WTC11 (cell line): ENCODE results near the gene ATG14.

Experiments
- CREM ChIP-seq: sonication (generic); formaldehyde crosslinking; IDR thresholded peaks from 2 replicates; pipeline ENCODE4 v1.8.1; 2022; ENCODE audit warnings: mild to moderate bottlenecking, missing genetic modification reagents, moderate library complexity
- NFYB ChIP-seq: sonication (generic); formaldehyde crosslinking; conservative IDR thresholded peaks from 2 replicates; pipeline ENCODE4 v1.8.0; 2022; ENCODE audit warnings: low read depth, missing genetic modification reagents
- ZNF121 ChIP-seq: sonication (generic); formaldehyde crosslinking; IDR thresholded peaks from 2 replicates; pipeline ENCODE4 v1.8.0; 2023; ENCODE audit warnings: missing genetic modification reagents
- TF ChIP-seq, protein P1 (sequence below): fragments of 200-600 bp; IDR thresholded peaks from 2 replicates; pipeline ENCODE4 v1.8.0; 2022; ENCODE audit warnings: antibody characterized with exemption
- TF ChIP-seq, protein P2 (sequence below): sonication (generic); formaldehyde crosslinking; IDR thresholded peaks from 2 replicates; pipeline ENCODE4 v1.8.0; 2023; ENCODE audit warnings: mild to moderate bottlenecking, missing genetic modification reagents
- TF ChIP-seq, protein P3 (sequence below): fragments of 250-450 bp; sonication (Bioruptor Pico); conservative IDR thresholded peaks from 2 replicates; pipeline ENCODE4 v1.9.0; 2021; ENCODE audit warnings: mild to moderate bottlenecking
- TF ChIP-seq, protein P4 (sequence below): sonication (generic); formaldehyde crosslinking; IDR thresholded peaks from 2 replicates; pipeline ENCODE4 v1.8.0; 2022; ENCODE audit warnings: mild to moderate bottlenecking, missing genetic modification reagents

DNA sequence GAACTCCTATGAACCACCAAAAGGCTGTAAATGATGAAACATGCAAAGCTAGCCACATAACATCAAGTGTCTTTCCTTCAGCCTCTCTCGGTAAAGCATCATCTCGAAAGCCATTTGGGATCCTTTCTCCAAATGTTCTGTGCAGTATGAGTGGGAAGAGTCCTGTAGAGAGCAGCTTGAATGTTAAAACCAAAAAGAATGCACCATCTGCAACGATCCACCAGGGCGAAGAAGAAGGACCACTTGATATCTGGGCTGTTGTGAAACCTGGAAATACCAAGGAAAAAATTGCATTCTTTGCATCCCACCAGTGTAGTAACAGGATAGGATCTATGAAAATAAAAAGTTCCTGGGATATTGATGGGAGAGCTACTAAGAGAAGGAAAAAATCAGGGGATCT, 61.2 kb downstream of the ATG14 start:
- TF ChIP-seq, protein P1, sequence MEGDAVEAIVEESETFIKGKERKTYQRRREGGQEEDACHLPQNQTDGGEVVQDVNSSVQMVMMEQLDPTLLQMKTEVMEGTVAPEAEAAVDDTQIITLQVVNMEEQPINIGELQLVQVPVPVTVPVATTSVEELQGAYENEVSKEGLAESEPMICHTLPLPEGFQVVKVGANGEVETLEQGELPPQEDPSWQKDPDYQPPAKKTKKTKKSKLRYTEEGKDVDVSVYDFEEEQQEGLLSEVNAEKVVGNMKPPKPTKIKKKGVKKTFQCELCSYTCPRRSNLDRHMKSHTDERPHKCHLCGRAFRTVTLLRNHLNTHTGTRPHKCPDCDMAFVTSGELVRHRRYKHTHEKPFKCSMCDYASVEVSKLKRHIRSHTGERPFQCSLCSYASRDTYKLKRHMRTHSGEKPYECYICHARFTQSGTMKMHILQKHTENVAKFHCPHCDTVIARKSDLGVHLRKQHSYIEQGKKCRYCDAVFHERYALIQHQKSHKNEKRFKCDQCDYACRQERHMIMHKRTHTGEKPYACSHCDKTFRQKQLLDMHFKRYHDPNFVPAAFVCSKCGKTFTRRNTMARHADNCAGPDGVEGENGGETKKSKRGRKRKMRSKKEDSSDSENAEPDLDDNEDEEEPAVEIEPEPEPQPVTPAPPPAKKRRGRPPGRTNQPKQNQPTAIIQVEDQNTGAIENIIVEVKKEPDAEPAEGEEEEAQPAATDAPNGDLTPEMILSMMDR, result no peak
- no peak for TF ChIP-seq CREM (CRISPR knock-in tag)
- no peak for TF ChIP-seq NFYB (CRISPR knock-in tag)
- TF ChIP-seq, protein P2, sequence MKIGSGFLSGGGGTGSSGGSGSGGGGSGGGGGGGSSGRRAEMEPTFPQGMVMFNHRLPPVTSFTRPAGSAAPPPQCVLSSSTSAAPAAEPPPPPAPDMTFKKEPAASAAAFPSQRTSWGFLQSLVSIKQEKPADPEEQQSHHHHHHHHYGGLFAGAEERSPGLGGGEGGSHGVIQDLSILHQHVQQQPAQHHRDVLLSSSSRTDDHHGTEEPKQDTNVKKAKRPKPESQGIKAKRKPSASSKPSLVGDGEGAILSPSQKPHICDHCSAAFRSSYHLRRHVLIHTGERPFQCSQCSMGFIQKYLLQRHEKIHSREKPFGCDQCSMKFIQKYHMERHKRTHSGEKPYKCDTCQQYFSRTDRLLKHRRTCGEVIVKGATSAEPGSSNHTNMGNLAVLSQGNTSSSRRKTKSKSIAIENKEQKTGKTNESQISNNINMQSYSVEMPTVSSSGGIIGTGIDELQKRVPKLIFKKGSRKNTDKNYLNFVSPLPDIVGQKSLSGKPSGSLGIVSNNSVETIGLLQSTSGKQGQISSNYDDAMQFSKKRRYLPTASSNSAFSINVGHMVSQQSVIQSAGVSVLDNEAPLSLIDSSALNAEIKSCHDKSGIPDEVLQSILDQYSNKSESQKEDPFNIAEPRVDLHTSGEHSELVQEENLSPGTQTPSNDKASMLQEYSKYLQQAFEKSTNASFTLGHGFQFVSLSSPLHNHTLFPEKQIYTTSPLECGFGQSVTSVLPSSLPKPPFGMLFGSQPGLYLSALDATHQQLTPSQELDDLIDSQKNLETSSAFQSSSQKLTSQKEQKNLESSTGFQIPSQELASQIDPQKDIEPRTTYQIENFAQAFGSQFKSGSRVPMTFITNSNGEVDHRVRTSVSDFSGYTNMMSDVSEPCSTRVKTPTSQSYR (CRISPR knock-in tag), result no peak
- TF ChIP-seq, protein P3, sequence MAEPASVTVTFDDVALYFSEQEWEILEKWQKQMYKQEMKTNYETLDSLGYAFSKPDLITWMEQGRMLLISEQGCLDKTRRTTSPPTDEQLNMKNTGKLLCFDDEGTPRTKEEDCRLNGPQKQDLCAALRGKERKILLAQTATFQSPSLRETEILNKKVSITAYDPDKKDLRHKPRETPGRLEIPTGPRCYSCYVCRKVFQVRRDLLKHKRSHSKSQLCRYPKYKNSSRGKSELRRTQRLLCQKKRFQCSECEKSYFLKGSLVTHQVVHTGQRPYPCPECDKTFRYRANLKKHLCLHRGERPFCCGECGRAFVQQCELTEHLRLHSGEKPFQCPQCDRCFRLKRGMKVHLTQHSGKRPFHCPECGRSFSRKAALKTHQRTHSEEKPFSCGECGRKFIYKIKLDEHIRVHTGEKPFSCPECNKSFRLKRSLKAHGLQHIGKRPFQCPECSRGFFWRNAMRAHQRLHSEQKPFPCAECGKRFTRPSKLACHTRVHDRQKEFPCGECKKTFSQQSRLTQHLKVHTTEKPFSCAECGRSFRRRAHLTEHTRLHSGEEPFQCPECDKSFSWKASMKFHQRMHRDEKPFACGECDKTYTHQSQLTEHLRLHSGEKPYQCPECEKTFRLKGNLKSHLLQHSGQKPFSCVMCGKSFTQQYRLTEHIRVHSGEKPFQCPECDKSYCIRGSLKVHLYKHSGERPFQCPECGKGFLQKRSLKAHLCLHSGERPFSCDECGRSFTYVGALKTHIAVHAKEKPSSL (CRISPR knock-in tag), result no peak
- no peak for TF ChIP-seq ZNF121 (CRISPR knock-in tag)
- TF ChIP-seq, protein P4, sequence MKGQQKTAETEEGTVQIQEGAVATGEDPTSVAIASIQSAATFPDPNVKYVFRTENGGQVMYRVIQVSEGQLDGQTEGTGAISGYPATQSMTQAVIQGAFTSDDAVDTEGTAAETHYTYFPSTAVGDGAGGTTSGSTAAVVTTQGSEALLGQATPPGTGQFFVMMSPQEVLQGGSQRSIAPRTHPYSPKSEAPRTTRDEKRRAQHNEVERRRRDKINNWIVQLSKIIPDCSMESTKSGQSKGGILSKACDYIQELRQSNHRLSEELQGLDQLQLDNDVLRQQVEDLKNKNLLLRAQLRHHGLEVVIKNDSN (CRISPR knock-in tag), result no peak
